OCI-LY3 (cell line): ENCODE data around the gene STK32C.

Source experiments
- CTCF ChIP-seq: fragments of 200-600, 300-600 bp; sonication (generic); IDR thresholded peaks from 2 replicates; pipeline ENCODE4 v1.5.1; 2014; ENCODE audit warnings: antibody characterized with exemption, low read length, low read depth
- EZH2phosphoT487 ChIP-seq: fragments of 200-600 bp; shearing (Covaris generic); IDR thresholded peaks from 2 replicates; pipeline ENCODE4 v1.6.1; 2018; ENCODE audit warnings: antibody characterized with exemption, mixed run types, low read depth

GRCh38 chr10:132301371-132302330 lies 6.1 kb downstream of the STK32C start:
- no peak for TF ChIP-seq CTCF
- no peak for TF ChIP-seq EZH2phosphoT487
